PC-3 (cell line): ENCODE measurements around the gene UBTF.

Source experiments
- CTCF ChIP-seq: fragments of 300-600 bp; sonication (generic); conservative IDR thresholded peaks from 2 replicates; pipeline ENCODE4 v1.5.1; 2017; ENCODE audit warnings: antibody characterized with exemption, low read depth, mild to moderate bottlenecking, low read length
- EZH2phosphoT487 ChIP-seq: fragments of 300-600 bp; sonication (generic); IDR thresholded peaks from 2 replicates; pipeline ENCODE4 v1.6.1; 2018; ENCODE audit warnings: mild to moderate bottlenecking, antibody characterized with exemption, low read length, borderline replicate concordance

GRCh38 chr17:44262654-44263225, 43.3 kb upstream of the UBTF start:
- TF ChIP-seq EZH2phosphoT487 (no peak), CTCF (no peak)
